GM19397 (cell line): ENCODE data around the gene LEF1.
A peak's percentile ranks its signal among the peaks of the same experiment; 100 is the strongest.

Experiments
- ATAC-seq: cut with Tn5 transposase; IDR thresholded peaks from one replicate; pipeline ENCODE4 v1.9.1; 2021; ENCODE audit warnings: mild to moderate bottlenecking, moderate library complexity; ENCODE audit not compliant: unreplicated experiment

Gene LEF1

DNA sequence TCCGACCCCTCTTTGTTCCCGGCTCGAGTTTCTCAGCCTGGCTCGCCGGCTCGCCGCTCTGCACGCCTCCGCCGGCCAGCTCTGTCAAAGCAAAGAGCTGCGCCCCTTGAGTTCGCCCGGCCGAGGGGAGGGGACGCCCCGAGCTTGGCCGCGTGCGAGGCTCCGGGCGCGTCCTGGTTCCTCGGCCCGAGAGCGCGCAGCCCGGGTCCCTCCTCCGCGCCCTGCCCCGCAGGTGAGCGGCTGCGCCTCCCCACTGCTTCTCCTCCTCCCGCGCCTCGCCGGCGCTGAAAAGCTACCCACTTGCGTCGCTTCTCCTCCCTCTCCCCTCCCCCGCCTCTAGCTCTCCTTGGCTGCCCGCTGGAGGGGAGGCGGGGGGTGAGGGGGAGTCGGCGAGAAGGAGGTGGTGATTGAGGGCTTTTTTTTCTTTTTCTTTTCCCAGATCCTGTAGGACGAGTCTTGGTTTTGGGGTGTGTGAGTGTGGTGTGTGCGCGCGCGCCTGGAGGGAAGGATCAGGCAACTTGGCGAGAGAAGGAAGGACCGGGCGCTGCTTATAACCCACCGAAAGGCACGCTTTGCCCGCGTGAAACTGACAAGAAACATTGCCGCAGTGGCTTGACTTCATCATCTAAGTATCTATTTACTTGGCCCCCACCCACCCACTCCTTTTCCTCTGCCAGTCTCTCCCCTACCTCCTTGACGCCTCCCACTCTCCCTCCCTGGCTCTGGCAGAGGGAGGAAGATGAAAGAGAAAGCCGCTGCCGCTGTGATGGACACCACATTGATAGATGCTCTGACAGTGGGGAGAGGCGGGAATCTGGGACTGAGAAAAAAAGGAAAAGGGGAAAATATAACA lies at the start of gene LEF1:
LEF1 (minus strand) TSS at position 262 of the 853 bp plus-strand sequence. CDS start 1,165 bp downstream, outside the sequence.
- peak; percentile 37 for ATAC-seq

DNA sequence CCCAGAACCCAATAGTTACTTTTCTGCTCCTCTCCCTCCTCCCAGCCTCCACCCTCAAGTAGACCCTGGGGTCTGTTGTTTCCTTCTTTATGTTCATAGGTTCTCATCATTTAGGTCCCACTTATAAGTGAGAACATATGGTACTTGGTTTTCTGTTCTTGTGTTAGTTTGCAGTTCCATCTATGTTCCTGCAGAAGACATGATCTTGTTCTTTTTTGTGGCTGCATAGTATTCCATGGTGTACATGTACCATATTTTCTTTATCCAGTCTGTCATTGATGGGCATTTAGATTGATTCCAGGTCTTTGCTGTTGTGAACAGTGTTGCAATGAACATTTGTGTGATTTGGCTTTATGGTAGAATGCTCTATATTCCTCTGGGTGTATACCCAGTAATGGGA lies 47.8 kb upstream of the LEF1 start:
- no peak for ATAC-seq

DNA sequence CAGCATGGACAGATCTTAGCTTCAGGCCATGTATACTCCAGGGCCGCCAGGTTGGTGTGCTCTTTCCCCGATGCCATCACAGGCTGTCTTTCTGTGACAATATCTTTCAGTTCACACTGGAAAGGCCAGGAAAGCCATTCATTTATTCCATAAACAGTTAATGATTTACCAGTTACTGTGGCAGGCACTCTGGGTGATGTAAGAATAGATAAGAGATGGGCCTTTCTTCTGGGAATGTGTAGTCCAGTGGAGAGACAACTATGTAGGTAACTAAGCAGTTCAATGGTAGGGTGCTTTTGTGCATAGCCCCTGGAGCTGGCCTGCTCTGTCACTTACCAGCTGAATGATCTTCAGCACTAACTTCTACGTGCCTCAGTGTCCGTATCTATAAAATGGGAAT lies 46.3 kb upstream of the LEF1 start:
- ATAC-seq, result no peak

DNA sequence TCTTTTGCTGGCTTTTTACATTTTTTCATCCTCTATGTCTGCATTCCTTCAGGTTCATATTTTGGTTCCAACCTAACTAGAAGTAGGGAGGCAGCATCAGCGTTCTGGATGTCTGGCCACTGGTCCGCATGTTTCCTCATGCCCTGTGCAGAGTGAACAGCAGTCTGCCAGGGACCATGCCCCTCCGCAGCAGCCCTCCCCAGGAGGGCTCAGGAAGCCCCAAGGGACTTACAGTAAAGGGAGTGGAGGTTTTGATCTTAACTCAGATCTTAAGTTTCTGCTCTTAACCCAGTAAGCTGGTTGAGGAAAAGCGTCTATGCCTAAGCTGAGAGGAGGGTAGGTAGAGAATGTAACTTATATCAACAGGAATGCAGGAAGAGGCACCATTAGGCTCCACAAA lies 45.0 kb upstream of the LEF1 start:
- no peak for ATAC-seq

DNA sequence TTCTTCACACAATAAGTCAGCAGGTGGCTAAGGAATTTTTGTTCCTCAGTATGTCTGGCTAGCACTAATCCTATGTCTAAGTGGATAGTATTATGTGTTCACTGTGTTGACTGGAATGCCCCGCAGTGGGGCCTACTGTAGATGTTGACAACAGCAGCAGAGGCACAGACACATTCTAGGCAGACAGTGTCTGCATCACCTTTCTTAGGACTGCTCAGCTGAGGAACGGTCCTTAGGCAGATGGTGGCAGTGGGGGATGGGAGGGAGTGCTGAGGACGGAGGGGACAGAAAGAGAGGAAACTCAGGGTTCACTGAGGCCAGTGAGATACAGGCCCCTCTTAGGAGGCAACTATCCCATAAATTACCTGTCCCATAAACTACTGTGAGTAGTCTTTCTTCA lies 44.6 kb upstream of the LEF1 start:
- no peak for ATAC-seq

DNA sequence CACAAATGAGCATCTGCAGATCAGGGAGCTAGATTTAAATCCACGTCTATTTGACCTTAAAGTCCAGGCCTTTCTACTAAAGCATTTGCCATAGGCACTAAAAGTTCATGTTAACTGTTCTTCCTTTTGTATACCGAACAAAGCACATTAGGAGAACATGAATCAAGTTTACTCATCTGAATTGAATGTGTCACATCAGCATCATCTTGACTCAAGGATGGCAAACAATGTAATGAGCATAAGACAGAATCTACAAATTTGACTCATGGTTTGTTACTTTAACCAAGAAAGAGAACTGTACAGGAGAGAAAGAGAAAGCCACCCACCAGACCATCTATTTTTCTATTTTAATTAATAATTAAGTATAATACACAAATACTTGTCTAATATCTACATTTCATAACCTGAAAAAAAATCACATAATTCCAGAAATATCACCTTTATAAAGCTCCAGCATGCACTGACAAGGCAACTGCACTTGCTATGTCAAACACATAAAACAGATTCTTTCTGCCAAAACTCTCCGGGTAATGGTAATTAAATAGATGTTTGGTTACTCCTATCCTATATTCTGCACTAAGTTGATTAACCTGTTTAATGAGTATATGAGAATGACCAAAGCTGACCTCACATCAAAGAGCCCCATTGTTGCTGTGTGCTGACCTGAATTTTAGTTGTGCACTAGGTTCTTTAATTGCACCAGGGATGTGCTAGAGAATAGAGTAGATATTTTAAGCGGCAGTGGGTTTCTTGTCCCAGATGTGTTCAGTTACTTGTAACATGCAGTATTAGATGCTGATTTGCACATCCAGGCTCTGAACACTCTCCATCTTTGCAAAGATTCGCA lies 42.5 kb upstream of the LEF1 start:
- ATAC-seq, result no peak

DNA sequence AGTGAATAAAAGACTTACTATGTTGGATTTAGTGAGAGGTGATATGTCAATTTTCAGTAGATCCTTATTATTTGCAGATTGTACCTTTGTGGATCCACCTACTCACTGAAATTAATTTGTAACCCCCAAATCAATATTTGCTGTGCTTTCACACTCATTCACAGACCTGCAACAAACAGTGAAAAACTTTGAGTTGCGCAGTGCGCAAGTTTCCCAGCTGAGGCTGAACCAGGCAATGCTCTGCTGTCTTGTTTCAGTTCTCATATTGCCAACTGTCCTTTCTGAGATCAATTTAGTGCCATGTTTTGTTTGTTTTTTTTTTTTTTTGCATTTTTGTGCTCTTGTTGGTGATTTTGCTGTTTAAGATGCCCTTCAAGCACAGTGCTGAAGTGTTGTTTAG lies 40.8 kb upstream of the LEF1 start:
- ATAC-seq, result no peak

DNA sequence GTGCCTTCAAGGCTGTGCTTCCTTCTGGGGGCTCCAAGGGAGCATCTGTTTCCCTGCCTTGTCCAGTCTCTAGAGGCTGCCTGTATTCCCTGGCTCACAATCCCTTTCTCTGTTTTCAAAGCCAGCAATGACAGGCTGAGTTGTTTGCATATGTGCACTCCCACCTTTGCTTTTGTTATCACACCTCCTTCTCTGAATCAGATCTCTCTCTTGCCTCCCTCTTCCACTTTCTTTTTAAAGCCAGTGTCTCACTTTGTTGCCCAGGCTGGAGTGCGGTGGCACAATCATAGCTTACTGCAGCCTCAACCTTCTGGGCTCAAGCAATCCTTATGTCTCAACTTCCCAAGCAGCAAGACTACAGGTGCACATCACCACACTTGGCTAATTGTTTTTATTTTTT lies 37.1 kb upstream of the LEF1 start:
- ATAC-seq, result no peak

DNA sequence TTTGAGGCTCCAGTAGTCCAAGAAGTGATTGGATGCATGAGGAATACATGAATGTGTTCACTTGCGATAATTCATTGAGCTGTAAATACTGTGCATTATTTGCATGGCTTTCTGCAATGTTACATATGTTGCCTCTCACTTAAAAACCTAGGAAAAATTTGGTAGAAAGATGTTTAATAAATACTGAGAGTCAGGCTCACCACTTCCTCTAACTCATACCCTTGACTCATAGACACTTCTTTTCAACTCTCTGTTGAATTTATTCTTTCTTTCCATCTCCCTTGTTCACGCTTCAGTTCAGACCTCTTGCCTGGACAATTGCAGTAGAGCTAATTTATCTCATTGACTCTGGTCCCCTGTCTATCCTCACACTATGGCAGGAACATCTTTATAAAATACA lies 35.8 kb upstream of the LEF1 start:
- ATAC-seq, result no peak

DNA sequence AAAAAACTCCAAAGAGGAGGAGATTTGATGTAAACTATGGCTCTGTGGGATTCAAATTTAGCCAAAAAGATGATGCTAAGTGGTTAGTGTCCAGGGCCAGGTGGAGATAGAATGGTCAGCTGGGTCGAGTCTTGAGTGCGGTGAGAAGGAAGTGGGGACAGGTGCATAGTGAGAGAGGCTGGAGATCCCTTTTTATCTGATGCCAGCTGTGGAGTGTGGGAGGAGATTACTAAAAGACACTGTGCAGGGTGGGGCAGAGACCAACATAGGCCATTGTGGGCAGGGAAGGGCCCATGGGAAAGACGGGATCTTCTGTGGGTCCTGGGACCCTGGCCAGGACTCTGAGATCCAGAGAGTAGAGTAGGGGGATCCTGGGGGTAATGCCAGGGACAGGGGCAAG lies 34.6 kb upstream of the LEF1 start:
- no peak for ATAC-seq

DNA sequence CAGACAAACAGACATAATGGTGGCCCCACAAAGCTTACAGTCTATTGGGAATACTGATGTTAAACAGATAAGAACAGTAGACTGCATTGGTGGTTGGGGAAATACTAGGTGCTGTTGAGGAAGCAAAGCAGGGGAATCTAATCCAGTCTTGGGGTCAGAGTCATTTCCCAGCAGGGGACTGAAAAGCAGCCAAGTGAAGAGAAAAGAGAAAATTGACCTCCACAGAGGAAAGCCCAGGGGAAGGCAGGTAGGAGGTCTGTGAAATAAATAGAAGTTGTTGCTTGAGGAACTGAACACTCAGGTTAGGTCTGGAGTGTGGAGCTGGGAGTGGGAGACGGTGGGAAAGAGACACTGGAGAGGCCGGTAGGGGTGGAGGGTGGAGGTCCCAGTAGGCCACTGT lies 33.0 kb upstream of the LEF1 start:
- ATAC-seq, result no peak

DNA sequence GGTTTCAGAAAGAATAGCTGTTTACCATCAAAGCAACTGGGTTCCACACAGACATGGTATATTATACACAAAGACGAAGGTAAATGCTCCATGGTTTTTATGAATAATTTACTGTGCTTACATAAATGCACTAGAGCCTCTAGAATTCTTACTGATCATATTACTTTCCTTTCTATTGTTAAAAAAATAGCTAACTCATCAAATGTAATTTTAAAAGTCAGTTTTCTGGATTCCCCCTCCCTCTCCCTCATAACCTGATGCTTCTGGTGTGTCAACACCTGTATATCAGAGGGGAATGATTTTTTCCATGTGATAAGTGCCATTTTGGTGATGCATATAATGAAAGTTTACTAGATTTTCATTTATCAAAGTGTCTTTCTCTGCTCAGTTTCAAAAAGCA lies 31.1 kb upstream of the LEF1 start:
- ATAC-seq, result no peak

DNA sequence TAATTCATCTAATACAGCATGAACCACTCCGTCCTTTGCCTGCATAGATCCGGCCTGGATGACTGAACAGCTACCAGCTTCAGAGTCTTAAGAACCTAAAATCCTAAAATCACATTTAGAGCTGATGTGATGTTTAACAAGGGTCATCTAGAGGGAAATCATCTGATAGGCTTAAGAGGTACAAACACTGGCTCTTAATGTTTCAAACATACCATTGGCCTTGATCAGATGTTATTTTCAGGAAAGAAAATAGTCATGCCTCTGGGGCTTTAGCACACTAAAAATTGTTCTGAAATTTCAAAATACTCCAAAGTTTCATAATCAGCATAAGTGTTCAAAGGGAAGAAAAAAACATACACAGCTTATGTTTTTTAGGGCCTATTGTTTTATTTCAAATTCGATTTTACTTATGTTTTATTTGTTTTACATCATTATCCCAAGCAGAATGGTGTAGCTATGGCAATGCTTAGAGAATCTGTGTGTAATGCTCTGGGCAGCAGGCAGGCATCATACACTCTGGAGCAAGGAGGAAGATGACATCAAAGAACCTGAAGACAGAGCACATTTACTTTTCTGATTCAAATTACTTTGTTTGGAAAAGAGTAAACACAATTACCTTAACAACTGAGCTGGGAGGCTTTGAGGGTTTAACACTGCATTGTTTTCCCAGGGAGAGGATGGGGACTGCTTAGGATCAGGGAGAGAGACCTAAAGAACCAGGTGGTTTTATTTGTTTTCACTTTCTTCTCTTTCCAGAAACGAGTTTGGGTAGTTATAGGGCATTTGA lies 25.3 kb upstream of the LEF1 start:
- ATAC-seq, result no peak

DNA sequence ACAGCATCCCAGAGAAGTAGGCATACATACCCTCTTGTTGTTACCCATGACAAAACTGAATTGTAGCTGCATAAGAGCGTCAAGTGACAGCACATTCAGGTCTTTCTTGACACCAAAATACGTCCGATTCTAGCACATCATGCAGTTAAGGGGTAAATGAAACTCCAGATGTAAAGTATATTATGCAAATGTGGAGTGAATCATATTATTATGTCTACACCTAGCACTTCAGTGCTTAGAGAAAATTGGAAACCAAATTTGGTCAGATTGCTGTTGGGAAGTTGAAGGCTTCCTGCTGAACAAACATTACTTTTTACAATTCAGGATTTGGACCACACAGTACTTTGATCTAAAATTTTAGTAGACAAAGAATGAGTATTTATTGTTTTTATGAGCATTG lies 24.2 kb upstream of the LEF1 start:
- ATAC-seq, result no peak

DNA sequence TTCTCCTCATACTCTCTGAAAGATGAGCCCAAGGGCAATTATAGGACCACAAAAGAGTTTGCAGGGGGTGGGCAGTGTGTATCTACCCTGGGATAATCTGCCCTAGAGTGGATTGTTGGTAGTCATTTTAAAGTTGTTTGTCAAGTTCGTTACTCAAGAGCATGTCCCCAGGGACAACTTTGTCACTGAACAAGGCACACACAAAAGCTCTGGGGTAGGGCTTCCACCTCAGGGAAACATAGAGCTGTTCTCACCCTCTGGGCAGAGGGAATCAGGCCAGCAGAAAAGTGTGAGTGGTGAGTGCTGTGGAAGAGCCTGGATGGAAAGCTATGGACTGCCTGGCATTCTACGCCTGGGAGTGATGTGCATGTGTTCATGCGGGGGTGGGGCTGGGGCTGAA lies 23.3 kb upstream of the LEF1 start:
- no peak for ATAC-seq

DNA sequence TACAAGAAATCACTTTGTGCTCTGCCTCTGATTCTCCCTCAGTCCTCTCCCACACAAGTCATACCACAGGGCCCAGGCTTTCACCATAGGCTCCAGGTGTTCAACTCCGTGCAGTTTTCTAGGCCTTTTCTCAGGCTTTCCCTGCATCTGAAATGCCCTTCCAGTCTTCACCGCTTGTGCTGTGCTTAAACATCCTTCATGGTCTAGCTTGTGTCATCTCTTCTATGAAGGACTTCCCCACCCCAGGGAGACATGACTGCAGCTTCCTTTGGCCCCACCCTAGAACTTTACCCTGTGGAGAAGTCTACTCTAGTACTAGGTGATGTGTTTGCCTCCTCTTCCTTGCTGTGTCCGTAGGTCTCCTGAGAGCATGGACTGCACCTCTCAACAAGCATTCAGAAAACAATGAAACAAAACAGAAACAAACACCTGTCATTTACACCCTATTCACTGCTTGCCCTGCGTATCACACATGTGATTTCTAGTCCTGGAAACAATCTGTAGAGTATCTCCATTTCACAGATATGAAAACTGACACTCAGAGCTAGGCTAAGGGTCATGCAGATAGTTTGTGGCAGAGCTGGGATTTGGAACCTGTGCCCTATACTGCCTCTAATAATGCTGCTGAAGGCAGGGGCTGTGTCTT lies 22.7 kb upstream of the LEF1 start:
- no peak for ATAC-seq

DNA sequence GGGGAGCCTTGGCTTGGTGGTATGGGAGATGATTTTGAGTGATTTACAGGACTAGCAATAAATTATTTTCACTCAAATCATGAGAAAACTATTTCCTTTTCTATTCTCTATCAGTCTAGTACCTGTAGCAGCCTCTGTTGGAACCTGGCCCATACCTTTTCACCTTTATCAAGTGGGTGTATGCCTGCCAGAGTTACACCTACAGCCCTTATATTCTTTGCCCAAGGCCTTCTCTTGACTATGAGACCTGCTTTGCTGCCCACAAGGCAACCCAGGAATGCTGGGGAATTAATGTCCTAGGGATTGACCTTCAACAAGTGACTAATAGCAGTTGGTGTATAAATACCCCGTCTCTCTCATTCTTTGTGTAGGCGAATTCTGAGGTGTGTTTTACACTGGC lies 20.0 kb upstream of the LEF1 start:
- ATAC-seq, result no peak

DNA sequence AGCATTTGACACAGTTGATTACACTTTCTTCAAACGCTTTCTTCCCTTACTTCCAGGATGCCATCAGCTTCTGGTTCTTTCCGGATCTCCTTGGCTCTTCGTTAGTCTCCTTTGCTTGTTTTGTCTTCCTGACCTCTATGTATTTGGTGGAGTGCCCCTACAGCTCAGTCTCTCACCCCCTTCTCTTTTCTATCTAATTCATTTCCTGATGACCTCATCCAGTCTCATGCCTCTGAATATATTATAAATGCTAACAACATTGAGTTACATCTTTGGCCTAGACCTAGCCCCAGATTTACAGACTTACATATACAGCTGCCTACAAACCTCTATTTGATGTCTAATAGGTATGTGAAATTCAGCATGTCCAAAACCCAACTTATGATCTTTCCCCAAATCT lies 16.5 kb upstream of the LEF1 start:
- no peak for ATAC-seq

DNA sequence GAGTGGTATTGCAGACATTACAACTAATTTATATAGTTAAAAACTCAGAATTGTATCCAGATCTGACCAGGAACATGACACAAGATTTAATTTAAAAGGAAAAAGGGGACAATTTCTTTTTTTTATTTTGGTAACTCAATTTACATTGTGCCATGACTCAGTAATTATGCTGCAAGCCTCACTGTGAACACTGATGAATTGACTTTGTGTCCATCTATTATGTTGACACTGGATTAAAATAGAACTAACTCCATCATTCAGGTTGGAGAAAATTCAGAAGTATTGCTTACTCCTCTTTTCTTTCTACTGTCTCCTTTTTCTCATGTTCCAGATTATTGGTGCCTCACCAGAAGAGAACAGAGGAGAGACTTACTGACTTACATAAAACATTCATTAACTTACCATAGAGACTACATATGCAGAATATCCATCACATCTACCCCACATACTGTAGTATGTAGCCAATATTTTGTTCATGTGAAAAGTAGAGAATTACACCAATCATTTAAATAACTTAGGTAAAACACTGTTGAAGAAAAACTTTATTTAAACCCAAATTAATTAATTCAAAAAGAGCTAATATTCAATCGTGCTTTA lies 15.8 kb upstream of the LEF1 start:
- ATAC-seq, result no peak

DNA sequence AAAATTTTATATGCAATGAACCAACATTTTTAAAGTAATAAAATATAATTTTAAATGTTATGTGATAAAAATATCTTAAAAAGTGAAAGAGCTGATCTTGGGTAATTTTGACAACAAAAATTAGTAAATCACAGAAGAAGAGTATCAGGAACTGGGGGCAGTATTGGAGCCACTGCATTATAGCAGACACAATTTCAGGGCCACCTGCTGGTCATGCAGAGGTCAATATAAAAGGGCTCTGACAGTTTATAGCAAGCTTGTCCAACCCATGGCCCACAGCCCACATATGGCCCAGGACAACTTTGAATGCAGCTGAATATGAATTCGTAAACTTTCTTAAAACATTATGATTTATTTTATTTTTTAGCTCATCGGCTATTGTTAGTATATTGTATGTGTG lies 13.0 kb upstream of the LEF1 start:
- ATAC-seq, result no peak

DNA sequence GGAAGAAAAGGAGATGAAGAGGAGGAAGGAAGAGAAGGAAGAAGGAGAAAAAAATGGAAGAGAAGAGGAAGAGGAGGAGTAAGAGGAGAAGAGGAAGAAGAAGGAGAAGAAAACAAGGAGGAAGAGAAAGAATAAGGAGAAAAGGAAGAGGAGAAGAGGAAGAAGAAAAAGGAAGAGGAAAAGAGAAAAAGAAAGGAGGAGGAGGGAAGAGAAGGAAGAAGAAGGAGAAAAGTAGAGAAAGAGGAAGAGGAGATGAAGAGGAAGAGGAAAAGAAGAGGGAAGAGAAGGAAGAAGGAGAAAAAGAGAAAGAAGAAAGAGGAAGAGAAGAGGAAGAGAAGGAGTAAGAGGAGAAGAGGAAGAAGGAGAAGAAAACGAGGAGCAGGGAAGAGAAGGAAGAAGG lies 11.8 kb upstream of the LEF1 start:
- no peak for ATAC-seq
